ENCODE results near the gene ELL. TPM values are rescaled to one million over a fixed set of nuclear protein-coding genes. Genes with fewer than 3 reads are reported as not detected.

ELL gene
- total RNA-seq, 1 donor from 2014 or later, result 30.5 TPM

DNA sequence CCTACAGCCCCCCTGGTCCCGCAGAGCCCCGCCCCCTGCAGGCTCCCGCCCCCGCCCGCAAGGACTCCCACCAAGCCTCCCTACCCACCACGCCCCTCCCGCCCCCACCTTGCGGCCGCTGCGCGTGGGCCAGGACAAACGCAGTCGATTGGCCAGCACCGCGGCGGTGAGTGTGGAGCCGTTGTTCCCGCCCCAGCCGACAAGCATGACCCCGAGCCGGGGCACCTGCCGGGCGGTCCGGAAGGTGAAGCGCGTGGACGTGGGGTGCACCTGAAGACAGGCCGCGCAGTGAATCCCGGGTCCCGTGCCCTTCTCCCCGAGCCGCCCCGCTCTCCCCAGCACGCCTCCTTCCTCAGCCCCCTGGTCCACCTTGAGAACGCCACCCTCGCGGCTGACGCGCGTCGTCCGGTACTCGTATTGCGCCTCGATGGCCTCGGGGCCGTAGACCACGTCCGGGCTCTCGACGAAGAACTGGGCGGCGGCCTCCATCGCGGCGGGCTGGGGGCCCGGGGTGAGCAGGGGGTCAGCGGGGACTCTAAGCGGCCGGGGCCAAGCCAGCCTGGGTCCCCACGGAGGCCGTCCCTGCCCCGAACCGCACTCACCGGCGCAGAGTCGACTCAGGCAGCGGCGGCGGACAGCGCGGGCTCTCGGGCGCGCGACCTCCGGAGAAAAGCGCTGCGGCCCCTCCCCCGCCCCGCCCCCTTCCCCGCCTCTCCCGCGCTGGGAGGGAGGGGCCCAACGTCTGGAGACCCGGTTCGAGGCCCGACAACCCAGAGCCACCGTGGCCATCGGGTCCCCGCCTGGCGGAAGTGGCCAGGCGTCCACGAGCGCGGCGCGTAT, 84.2 kb downstream of the ELL start, which contains the start of gene ISYNA1:
ISYNA1 (minus strand) TSS at position 643 of the 840 bp plus-strand sequence; CDS start at position 489, 154 bp downstream.
- no peaks in the 10 kb centered on the region for H3K27me3 ChIP-seq
- intact Hi-C loops (cut with DNase I), result loop anchor here (2.0 kb wide), 1 partner anchor 19 kb away; the partner anchor contains the start of gene SSBP4
- H3K9me3 ChIP-seq, result no peaks in the 10 kb centered on the region
- H3K36me3 ChIP-seq, result peaks cover 3 to 14% of the 10 kb centered on the region in 2 donors
- H3K27ac ChIP-seq, result peak within 1 kb of the TSS; percentile 84 to 86
- DNase-seq (ENCODE audit: low spot score in 2 of 2), result no peak
- TF ChIP-seq, protein P1, sequence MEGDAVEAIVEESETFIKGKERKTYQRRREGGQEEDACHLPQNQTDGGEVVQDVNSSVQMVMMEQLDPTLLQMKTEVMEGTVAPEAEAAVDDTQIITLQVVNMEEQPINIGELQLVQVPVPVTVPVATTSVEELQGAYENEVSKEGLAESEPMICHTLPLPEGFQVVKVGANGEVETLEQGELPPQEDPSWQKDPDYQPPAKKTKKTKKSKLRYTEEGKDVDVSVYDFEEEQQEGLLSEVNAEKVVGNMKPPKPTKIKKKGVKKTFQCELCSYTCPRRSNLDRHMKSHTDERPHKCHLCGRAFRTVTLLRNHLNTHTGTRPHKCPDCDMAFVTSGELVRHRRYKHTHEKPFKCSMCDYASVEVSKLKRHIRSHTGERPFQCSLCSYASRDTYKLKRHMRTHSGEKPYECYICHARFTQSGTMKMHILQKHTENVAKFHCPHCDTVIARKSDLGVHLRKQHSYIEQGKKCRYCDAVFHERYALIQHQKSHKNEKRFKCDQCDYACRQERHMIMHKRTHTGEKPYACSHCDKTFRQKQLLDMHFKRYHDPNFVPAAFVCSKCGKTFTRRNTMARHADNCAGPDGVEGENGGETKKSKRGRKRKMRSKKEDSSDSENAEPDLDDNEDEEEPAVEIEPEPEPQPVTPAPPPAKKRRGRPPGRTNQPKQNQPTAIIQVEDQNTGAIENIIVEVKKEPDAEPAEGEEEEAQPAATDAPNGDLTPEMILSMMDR (IDR thresholded peaks at IDR 0.05), result no peak
- peak within 1 kb of the TSS; percentile 64 to 73 for H3K4me3 ChIP-seq
- peaks cover 16 to 36% of the 10 kb centered on the region in 2 donors for H3K4me1 ChIP-seq

DNA sequence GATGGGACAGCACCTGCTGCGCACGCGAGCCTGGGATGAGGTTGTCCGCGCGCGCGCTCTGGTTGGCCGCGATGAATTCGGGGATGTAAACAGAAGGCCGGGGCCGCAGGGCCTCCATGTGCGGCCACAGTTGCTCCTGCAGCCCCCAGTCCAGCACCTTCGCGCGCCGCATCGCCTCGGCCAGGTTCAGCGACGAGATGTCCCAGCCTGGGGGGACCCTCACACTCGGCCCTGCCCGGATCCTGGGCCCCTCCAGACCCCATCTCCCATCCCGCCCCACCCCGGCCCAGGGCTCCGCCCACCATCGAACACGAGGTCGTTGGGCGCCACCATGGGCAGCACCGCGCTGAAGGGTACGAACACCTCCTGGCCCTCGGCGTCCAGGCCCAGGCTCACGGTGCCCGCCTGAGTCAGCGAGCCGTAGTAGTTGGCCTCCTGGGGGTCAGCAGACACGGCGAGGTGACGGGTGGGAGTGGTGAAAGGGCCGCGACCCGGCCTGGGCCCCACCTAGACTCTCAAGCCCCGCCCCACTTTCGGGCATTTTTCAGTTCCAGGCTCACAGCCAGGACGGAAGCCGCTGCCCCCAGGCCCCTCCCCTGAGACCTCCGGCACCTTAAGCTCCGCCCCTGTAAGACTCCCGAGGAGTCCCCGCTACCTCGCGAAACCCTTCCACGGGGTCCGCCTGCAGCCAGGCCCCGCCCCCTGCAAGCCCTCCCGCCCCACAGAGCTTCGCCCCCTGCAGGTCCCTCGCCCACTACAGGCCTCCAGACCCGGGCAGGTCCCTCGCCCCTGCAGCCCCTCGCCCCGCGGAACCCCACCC, 85.0 kb downstream of the ELL start:
- Histone ChIP-seq H3K27ac (peak overlapping the region; percentile 65 to 86), H3K4me1 (peaks cover 16 to 36% of the 10 kb centered on the region in 2 donors), H3K36me3 (peaks cover 3 to 14% of the 10 kb centered on the region in 2 donors), H3K4me3 (peak overlapping the region; percentile 64 to 73), H3K27me3 (no peaks in the 10 kb centered on the region), H3K9me3 (no peaks in the 10 kb centered on the region)
- DNase-seq (ENCODE audit: low spot score in 2 of 2), result peak in 1 of 2 donors; percentile 89
- TF ChIP-seq, protein P1 (IDR thresholded peaks at IDR 0.05), result peak in 1 of 3 experiments; percentile 11
- intact Hi-C loops (cut with DNase I), result loop anchor here (2.0 kb wide), 1 partner anchor 18 kb away; the partner anchor contains the start of gene SSBP4

DNA sequence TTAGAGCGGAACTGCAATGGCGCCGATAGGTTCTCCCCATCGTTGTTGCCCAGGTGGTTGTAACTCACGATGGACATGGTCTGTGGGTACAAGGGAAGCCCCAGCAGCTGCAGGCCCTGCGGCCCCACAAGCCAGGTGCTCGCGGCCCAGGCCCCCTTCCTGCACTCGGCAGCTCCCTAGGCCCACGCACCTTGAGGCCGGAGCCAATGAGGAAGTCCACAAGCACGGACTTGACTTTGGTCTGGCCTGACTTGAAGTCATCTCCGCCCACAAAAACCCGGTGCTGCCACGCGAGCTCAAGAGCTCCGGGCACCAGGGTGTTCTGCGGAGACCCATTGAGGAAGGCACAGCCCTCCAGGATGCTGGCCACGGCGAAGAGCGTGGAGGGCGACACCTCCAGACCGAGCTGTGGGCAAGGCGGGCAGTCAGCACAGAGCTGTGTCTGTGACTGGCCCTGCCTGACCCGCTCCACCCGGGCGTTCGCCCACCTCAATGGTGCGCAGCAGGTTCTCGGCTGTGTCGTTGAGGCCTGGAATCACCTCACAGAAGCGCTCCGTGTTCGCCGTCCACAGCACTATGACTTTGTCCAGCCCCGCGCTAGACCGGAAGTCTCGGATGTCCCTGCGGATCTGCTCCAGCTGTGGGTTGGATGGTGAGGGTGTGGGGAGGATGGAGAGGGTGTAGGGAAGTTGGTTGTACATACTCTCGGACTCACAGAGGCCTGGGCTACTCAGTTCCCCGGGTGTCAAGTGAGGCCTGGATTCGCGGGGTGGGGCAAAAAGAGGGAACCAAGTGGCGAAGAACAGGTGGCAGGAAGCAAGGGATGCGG, 85.8 kb downstream of the ELL start:
- H3K4me1 ChIP-seq, result peaks cover 16 to 36% of the 10 kb centered on the region in 2 donors
- TF ChIP-seq, protein P1 (IDR thresholded peaks at IDR 0.05), result no peak
- no peaks in the 10 kb centered on the region for H3K27me3 ChIP-seq
- intact Hi-C loops (cut with DNase I), result loop anchor here (2.0 kb wide), 1 partner anchor 17 kb away; the partner anchor contains the start of gene SSBP4
- H3K36me3 ChIP-seq, result peaks cover 3 to 14% of the 10 kb centered on the region in 2 donors
- H3K27ac ChIP-seq, result peak overlapping the region in 1 of 2 donors; percentile 65
- H3K4me3 ChIP-seq, result peak overlapping the region in 1 of 2 donors; percentile 73
- DNase-seq (ENCODE audit: low spot score in 2 of 2), result no peak
- H3K9me3 ChIP-seq, result no peaks in the 10 kb centered on the region

DNA sequence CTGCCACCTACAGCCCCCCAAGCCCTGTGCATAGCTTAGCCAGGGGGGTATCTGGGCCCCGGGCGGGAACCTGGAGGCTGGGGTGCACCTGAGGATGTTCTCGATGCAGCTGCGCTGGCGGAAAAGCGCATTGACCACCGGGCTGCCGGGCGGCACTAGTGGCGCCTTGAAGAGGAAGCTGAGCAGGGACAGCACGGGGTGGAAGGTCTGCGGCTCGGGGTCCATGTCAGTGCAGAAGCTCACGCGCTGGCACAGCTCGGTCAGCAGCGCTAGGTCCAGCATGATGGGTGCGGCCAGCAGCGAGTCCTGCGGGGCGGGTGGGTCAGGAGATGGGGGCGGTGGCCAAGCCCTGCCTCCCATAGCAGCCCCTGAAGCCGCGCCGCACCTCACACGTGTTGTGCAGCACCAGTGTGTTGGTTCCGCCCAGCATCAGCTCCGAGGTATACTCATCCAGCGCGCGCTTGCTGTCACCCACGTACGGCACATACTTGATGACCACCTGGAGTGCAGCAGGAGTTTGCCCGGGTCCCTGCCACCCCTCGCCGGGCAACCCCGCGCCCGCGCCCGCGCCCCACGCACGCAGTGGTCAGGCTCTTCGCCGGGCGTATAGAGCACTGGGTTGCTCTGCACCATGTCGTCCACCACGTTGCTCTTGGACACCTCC, 86.6 kb downstream of the ELL start:
- no peak for DNase-seq (ENCODE audit: low spot score in 2 of 2)
- Histone ChIP-seq H3K9me3 (no peaks in the 10 kb centered on the region), H3K36me3 (peaks cover 3 to 14% of the 10 kb centered on the region in 2 donors), H3K27me3 (no peaks in the 10 kb centered on the region), H3K4me1 (peaks cover 16 to 36% of the 10 kb centered on the region in 2 donors), H3K4me3 (no peak overlapping the region), H3K27ac (no peak overlapping the region)
- intact Hi-C loops (cut with DNase I), result no loop called here
- TF ChIP-seq, protein P1 (IDR thresholded peaks at IDR 0.05), result no peak
